GM12865 (cell line): ENCODE results near the gene GRAMD4.

Experiments used
- DNase-seq: peaks from one replicate; pipeline ENCODE4 v3.0.0; 2010; ENCODE audit warnings: low read depth
- H3K4me3 ChIP-seq: 2 replicates; pipeline ENCODE4 v1.5.1; 2011; ENCODE audit warnings: mild to moderate bottlenecking, low read depth, low read length, control low read depth
- TF ChIP-seq, protein P1 (sequence below): IDR thresholded peaks from 2 replicates; pipeline ENCODE4 v1.5.1; 2011; ENCODE audit warnings: low read length, control low read depth, low read depth, inconsistent platforms; ENCODE audit not compliant: insufficient read depth; ENCODE audit errors: missing control alignments

GRAMD4 gene

DNA sequence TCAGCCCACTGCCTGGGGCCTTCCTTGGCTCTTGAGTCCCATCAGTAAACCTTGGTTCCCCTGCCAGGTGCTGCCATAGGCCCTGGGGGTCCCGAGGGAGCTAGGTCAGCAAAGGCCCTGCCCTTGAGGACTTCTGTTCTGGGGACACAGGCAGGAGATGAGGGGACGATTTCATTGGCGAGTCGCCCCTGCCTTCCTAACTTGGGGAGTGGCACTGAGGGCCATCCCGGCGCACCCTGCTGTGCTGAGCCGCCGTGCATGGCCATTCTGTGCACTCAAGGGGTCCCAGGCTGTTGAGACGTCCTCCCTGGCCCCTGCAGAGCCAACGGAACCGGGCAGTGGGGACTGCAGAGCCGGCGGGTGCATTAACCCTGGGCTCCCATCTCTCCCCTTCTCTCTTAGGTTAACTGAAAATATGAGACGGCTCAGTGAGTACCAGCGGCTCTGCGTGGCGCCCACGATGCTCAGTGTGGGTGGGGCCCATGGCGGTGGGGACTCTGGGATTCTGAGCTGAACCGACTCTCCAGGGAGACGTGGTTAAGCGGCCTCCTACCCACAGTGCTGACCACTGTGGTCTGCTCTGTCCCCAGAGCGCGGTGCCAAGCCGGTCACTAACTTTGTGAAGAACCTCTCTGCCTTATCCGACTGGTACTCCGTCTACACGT lies 43.4 kb downstream of the GRAMD4 start:
- TF ChIP-seq, protein P1, sequence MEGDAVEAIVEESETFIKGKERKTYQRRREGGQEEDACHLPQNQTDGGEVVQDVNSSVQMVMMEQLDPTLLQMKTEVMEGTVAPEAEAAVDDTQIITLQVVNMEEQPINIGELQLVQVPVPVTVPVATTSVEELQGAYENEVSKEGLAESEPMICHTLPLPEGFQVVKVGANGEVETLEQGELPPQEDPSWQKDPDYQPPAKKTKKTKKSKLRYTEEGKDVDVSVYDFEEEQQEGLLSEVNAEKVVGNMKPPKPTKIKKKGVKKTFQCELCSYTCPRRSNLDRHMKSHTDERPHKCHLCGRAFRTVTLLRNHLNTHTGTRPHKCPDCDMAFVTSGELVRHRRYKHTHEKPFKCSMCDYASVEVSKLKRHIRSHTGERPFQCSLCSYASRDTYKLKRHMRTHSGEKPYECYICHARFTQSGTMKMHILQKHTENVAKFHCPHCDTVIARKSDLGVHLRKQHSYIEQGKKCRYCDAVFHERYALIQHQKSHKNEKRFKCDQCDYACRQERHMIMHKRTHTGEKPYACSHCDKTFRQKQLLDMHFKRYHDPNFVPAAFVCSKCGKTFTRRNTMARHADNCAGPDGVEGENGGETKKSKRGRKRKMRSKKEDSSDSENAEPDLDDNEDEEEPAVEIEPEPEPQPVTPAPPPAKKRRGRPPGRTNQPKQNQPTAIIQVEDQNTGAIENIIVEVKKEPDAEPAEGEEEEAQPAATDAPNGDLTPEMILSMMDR: no peak

DNA sequence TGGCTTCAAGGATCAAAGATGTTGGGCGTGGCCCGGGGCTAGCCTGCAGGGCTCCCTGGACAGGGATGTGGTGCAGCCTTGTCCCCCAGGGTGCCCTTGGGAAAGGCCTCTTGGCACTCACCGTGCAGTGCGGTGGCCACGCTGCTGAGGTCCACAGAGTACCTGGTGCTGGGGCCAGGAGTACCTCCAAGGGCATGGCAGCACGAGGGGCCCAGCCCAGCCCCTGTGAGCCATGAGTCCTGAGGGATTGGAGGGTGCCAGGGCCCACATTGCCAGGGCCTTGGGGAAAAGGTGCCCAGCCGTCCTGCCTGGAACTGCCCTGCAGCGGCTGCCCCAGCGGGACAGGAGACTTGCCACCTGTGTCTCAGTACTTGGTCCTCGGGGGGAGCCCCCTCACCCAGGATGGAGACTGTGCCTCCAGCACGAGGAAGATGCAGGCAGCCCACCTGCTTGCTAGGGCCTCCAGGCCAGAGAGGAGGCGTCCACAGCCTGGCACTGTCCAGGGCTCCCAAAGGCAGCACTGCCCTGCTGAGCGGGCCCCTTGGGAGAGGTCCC lies 44.2 kb downstream of the GRAMD4 start:
- no peak overlapping the region for H3K4me3 ChIP-seq
- DNase-seq: no peak
- TF ChIP-seq, protein P1: no peak

More for the DNA sequence above, 43.4 kb downstream of the GRAMD4 start:
- H3K4me3 ChIP-seq: no peak overlapping the region
- DNase-seq: no peak

DNA sequence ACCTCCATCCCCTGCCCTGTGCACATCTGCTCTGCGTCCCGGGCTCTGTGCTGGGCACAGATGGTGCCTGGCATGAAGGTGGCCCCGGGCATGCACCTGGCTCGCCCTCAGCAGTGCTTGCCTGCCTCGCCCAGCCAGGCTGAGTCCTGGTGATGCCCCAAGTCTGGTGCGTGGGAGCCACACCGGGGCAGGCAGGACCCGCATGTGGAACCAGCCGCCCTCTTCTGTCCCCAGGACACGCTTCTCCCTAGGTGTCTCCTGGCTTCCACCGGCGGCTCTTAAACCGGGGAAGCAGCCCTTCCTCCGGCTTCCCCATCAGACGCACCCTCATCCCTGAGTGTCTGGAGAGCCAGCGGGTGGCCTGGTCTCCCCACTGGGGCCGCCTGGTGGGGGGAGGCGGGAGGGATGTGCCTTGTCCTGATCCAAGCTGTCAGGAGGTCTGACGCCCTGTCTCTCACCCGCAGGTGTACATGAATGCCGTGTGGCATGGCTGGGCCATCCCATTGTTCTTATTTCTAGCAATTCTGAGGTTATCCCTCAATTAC lies 45.0 kb downstream of the GRAMD4 start:
- TF ChIP-seq, protein P1: no peak
- DNase-seq: no peak
- no peak overlapping the region for H3K4me3 ChIP-seq

DNA sequence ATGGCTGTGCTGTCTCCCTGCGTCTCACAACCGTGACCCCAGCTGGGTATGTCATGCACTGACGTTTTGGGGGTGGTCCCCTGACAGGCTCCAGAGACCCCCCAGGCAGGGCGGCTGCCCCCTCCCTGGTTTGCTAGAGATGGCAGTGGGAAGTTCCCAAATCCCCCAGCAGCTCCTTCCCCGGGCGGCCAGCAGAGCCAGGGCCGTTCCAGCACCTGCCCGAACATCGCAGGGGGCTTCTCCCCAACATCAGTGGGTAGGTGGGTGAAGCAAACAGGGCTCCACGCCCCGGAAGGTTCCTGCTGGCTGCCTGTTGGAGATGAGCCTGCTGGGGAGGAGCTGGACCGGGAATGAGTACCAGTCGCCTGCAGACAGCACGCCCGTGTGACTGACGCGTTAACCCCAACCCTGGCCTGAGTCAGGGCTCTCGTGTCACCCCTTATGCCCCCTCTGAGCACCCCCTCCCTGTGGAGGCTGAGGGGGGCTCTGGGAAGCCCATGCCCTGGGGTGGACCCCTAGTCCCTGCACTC lies 45.6 kb downstream of the GRAMD4 start:
- TF ChIP-seq, protein P1: no peak

DNA sequence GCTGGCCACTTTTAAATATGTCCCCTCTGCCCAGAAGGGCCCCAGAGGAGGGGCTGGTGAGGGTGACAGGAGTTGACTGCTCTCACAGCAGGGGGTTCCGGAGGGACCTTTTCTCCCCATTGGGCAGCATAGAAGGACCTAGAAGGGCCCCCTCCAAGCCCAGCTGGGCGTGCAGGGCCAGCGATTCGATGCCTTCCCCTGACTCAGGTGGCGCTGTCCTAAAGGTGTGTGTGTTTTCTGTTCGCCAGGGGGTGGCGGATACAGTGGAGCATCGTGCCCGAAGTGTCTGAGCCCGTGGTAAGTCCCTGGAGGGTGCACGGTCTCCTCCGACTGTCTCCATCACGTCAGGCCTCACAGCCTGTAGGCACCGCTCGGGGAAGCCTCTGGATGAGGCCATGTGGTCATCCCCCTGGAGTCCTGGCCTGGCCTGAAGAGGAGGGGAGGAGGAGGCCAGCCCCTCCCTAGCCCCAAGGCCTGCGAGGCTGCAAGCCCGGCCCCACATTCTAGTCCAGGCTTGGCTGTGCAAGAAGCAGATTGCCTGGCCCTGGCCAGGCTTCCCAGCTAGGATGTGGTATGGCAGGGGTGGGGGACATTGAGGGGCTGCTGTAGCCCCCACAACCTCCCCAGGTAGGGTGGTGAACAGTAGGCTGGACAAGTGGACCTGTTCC lies 46.5 kb downstream of the GRAMD4 start:
- TF ChIP-seq, protein P1: no peak
- DNase-seq: no peak
- H3K4me3 ChIP-seq: no peak overlapping the region

More for the DNA sequence above, 45.6 kb downstream of the GRAMD4 start:
- no peak overlapping the region for H3K4me3 ChIP-seq
- no peak for DNase-seq

DNA sequence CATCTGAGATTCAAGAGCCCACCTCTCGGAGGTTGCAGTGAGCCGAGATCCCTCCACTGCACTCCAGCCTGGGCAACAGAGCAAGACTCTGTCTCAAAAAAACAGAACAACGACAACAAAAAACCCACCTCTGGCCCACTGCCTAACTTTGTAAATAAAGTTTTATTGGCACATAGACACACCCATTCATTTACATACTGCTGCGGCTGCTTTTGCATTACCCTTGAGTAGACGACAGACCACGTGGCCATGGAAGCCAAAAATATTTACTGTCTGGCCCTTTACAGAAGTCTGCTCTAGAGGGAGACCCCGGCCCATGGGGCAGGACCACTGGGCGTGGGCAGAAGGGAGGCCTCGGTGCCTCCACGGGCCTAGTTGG lies 47.0 kb downstream of the GRAMD4 start:
- H3K4me3 ChIP-seq: no peak overlapping the region
- DNase-seq: no peak
- TF ChIP-seq, protein P1: no peak
